GM10266 (cell line): ENCODE results near the gene CLCF1.

Source experiments
- DNase-seq: peaks from one replicate; pipeline ENCODE4 v3.0.0; 2012; ENCODE audit errors: extremely low spot score
- CTCF ChIP-seq: IDR thresholded peaks from 2 replicates; pipeline ENCODE4 v1.5.1; 2012; ENCODE audit warnings: mild to moderate bottlenecking, low read depth; ENCODE audit not compliant: control insufficient read depth, insufficient read depth; ENCODE audit errors: missing control alignments

CLCF1 gene

GRCh38 chr11:67401495-67402191, 28.2 kb upstream of the CLCF1 start, which contains the start of gene PPP1CA:
Gene PPP1CA (minus strand): TSS chr11:67401858. CDS start chr11:67401782, 76 bp downstream.
- peak; percentile 67 for TF ChIP-seq CTCF
- peak; percentile 100 for DNase-seq

DNA sequence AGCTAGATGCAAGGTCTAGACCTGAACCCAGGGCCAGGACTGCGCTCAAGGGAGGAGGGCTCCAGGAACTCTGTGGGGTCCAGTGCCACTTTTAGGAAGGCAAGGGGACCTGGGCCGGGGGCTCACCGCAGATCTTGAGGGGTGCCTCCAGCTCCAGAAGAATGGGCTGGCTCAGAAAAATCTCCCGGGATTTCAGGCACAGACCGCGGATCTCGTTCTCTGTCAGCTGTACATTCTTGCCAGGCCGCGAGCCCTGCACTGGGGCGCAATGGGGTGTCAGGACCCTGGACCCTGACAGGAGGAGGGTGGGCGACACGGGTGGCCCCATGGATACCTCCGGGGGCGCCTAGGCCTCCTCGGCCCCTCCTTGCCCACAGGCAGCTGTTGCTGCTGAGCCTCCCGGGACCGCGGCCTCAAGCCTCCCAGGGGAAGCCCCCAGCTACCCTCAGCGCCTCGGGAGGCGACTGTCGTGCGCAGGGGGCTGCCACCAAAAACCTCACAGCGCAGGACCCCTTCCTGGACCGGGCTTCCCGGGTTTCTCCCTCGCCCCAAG, 27.6 kb upstream of the CLCF1 start:
- DNase-seq, result no peak
- no peak for TF ChIP-seq CTCF

DNA sequence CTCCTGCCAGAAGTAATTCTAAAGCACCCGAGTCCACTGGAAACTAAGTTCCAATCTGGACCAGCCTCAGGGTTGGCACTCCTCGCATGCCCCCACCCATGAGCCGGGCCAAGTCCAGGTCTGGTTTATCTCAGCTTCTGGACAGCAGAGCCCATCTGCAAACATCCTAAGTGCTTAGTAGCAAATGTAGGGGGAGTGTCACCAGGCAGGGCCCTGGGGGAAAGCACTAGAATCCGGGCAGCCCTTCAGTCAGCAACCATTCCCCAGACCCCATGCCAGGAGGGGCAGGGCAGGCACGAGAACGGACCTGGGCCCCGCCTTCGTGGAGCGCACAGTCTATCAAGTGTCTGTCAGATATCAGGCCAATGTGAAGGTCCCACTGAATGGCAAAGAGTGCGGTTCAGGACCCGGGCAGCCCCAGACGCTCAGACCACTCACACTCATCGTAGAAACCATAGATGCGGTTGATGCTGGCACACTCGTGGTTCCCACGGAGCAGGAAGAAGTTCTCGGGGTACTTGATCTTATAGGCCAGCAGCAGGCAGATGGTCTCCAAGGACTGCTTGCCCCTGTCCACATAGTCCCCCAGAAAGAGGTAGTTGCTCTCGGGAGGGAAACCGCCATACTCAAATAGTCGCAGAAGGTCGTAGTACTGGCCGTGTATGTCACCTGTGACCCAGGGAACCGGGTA, 27.0 kb upstream of the CLCF1 start:
- no peak for DNase-seq
- TF ChIP-seq CTCF, result no peak

- DNase-seq, result no peak
- TF ChIP-seq CTCF, result no peak
These were observed 25.5 kb upstream of the CLCF1 start for GRCh38 chr11:67398661-67399563.

- TF ChIP-seq CTCF, result no peak
- DNase-seq, result no peak
These were observed 24.7 kb upstream of the CLCF1 start for GRCh38 chr11:67397986-67398660.

- no peak for DNase-seq
- no peak for TF ChIP-seq CTCF
These were observed 24.1 kb upstream of the CLCF1 start for GRCh38 chr11:67397536-67397935.
